Skeletal muscle satellite cell (primary cell): ENCODE measurements around the gene SLC7A6. TPM values are rescaled to one million over a fixed set of nuclear protein-coding genes. Genes with fewer than 3 reads are reported as not detected.

Experiments used
- H3K27me3 ChIP-seq: 2 replicates; pipeline ENCODE4 v1.7.0; 2013; ENCODE audit warnings: low read length; ENCODE audit not compliant: control insufficient read depth, insufficient read depth
- H3K36me3 ChIP-seq: 2 replicates; pipeline ENCODE4 v1.7.0; 2013; ENCODE audit warnings: mild to moderate bottlenecking, control low read depth, low read length; ENCODE audit not compliant: insufficient read depth
- H3K4me1 ChIP-seq: 2 replicates; pipeline ENCODE4 v1.7.0; 2013; ENCODE audit warnings: low read length; ENCODE audit not compliant: control insufficient read depth, insufficient read depth
- H3K4me2 ChIP-seq: 2 replicates; pipeline ENCODE4 v1.7.0; 2013; ENCODE audit warnings: mild to moderate bottlenecking, low read length
- H3K4me3 ChIP-seq: 2 replicates; pipeline ENCODE4 v1.7.0; 2013; ENCODE audit warnings: low read length
- H3K9ac ChIP-seq: 2 replicates; pipeline ENCODE4 v1.7.0; 2013; ENCODE audit warnings: mild to moderate bottlenecking, low read depth, low read length, moderate library complexity
- H3K9me3 ChIP-seq: replicated peaks from 2 replicates; pipeline ENCODE4 v1.7.0; 2013; ENCODE audit warnings: mild to moderate bottlenecking, control low read depth, low read length
- small RNA-seq: library from RNA; depleted of rRNA; stranded (forward); fragments of <200 nt; gene quantifications from one replicate; pipeline ENCODE3, GENCODE V24; 2012

The SLC7A6 gene

GRCh38 chr16:68345958-68346635 lies 81.8 kb downstream of the SLC7A6 start:
- Histone ChIP-seq H3K9me3 (no peaks in the 10 kb centered on the region), H3K4me3 (no peak overlapping the region), H3K4me2 (no peak overlapping the region), H3K4me1 (no peaks in the 10 kb centered on the region), H3K27me3 (no peaks in the 10 kb centered on the region), H3K9ac (no peak overlapping the region), H3K36me3 (peaks cover 38% of the 10 kb centered on the region)

GRCh38 chr16:68346892-68347480 lies 82.7 kb downstream of the SLC7A6 start:
- Histone ChIP-seq H3K4me1 (no peaks in the 10 kb centered on the region), H3K4me3 (no peak overlapping the region), H3K4me2 (no peak overlapping the region), H3K36me3 (peaks cover 44% of the 10 kb centered on the region), H3K9me3 (no peaks in the 10 kb centered on the region), H3K9ac (no peak overlapping the region), H3K27me3 (no peaks in the 10 kb centered on the region)

GRCh38 chr16:68347605-68348004 lies 83.3 kb downstream of the SLC7A6 start:
- Histone ChIP-seq H3K9ac (no peak overlapping the region), H3K36me3 (peaks cover 43% of the 10 kb centered on the region), H3K27me3 (no peaks in the 10 kb centered on the region), H3K9me3 (no peaks in the 10 kb centered on the region), H3K4me1 (no peaks in the 10 kb centered on the region), H3K4me2 (no peak overlapping the region), H3K4me3 (no peak overlapping the region)

GRCh38 chr16:68348639-68349445 lies 84.5 kb downstream of the SLC7A6 start:
- Histone ChIP-seq H3K27me3 (no peaks in the 10 kb centered on the region), H3K4me1 (no peaks in the 10 kb centered on the region), H3K4me2 (no peak overlapping the region), H3K9ac (no peak overlapping the region), H3K36me3 (peaks cover 50% of the 10 kb centered on the region), H3K9me3 (no peaks in the 10 kb centered on the region), H3K4me3 (no peak overlapping the region)

- Histone ChIP-seq H3K4me2 (no peak overlapping the region), H3K36me3 (peaks cover 58% of the 10 kb centered on the region), H3K4me3 (no peak overlapping the region), H3K9me3 (no peaks in the 10 kb centered on the region), H3K4me1 (no peaks in the 10 kb centered on the region), H3K27me3 (no peaks in the 10 kb centered on the region), H3K9ac (no peak overlapping the region)
Observed at GRCh38 chr16:68349838-68350410, 85.6 kb downstream of the SLC7A6 start.

- Histone ChIP-seq H3K4me2 (no peak overlapping the region), H3K27me3 (no peaks in the 10 kb centered on the region), H3K4me1 (no peaks in the 10 kb centered on the region), H3K4me3 (no peak overlapping the region), H3K9ac (no peak overlapping the region), H3K36me3 (peaks cover 57% of the 10 kb centered on the region), H3K9me3 (no peaks in the 10 kb centered on the region)
Observed at GRCh38 chr16:68350813-68351350, 86.6 kb downstream of the SLC7A6 start.

Small RNAs within 50 kb of the gene (small RNA-seq; reads per million reads assigned to genes)
- gene RNU4-30P (not detected), gene RNU6-1262P (not detected)
